Stimulated activated CD4-positive, alpha-beta T cell treated with anti-CD3 and anti-CD28 coated beads, Interleukin-2, amount 100 ng/mL, for 48 hours (primary cell): ENCODE data around the gene DNASE1L2.

Source experiments
- DNase-seq, 2 donors: peaks; one replicate each; pipeline ENCODE4 v3.0.0-alpha.2; 2020

DNASE1L2 gene

DNA sequence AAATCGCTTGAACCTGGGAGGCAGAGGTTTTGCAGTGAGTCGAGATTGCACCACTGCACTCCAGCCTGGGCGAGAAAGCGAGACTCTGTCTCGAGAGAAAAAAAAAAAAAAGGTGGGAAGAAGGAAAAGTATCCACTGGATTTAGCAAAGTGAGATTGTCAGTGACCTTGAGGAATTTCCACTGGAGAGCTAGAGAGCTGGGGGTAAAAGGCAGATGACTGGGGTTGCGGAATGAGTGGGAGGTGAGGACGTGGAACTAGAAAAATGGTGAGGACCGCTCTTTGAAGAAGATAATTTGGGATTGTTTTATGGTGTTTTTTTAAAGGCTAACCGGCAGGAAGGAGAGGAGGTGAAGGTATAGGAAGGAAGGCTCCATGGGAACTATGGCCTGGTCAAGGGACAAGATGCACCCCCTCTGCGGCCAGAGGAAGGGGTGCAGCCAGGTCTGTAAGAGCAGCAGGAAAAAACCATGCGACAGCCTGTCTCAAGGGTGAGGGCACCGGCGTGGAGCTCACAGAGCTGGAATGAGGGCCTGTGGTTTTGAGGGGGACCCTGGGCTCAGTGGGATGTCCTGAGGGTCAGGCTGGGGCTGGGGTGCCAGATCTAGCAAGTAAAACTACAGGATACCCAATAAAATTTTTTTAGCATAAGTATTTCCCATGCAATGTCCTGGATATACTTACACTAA, 31.7 kb upstream of the DNASE1L2 start:
- DNase-seq: no peak

GRCh38 chr16:2205104-2205966, 30.9 kb upstream of the DNASE1L2 start, which contains the start of gene MLST8:
Gene MLST8 (plus strand): TSS chr16:2205454. CDS start chr16:2206086, 632 bp downstream.
- peak; percentile 79 to 86 for DNase-seq

GRCh38 chr16:2205967-2206313, 30.3 kb upstream of the DNASE1L2 start:
- DNase-seq: no peak

DNA sequence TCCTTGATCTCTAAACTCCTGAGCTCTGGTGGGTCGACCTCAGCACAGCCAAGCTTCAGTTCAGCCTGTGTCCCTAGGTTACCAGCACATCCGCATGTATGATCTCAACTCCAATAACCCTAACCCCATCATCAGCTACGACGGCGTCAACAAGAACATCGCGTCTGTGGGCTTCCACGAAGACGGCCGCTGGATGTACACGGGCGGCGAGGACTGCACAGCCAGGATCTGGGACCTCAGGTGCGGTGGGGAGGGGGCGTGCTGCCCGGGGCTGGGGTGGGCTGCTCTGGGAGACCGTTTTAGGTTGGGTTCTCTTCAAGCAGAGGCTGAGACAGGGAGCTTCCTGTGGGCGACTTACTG, 29.8 kb upstream of the DNASE1L2 start:
- DNase-seq: no peak

DNA sequence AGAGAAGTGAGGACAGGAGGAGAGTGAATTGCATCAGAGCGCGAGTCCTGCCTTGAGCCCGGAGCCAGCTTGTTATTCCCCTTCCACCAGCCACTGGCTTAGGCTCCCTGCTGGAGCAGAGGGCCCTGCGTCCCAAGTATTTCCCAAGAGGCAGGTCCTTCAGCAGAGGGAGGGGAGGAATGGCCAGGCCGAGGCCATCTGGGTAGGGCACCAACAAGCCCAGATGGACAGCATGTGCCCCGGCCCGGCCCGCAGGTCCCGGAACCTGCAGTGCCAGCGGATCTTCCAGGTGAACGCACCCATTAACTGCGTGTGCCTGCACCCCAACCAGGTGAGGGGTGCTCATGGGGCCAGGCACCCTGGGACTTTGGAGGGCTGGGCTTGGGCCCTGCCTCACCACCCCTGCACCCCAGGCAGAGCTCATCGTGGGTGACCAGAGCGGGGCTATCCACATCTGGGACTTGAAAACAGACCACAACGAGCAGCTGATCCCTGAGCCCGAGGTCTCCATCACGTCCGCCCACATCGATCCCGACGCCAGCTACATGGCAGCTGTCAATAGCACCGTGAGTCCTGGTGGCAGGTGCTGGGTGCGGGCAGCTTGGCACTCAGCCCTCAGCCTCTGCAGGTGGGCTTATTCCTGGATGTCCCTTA, 29.3 kb upstream of the DNASE1L2 start:
- no peak for DNase-seq

- no peak for DNase-seq
Measured at GRCh38 chr16:2207872-2208271, 28.4 kb upstream of the DNASE1L2 start.

GRCh38 chr16:2208308-2208707, 27.9 kb upstream of the DNASE1L2 start:
- DNase-seq: no peak

GRCh38 chr16:2208772-2209171, 27.5 kb upstream of the DNASE1L2 start:
- no peak for DNase-seq

- DNase-seq: no peak
Measured at GRCh38 chr16:2209258-2210008, 26.8 kb upstream of the DNASE1L2 start.

DNA sequence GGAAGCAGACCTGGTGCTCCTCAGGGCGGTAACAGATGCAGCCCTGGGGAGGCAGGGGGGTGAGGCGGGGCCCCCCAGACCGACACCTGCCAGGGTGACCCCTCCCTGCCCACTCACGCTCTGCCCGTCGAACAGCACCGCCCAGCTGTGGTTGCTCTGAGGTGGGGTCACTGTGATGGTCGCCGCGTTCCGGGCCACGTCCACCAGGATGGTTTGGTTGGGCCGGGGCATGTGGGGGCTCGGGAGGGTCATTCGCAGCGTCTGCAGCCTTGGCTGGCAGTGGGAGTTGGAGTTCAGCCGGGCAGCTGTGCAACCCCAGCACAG, 26.3 kb upstream of the DNASE1L2 start:
- DNase-seq: no peak

GRCh38 chr16:2210386-2211365, 25.6 kb upstream of the DNASE1L2 start, which contains the start of gene BRICD5:
Gene BRICD5 (minus strand): TSS chr16:2210863. CDS start chr16:2210833, 30 bp downstream.
- no peak for DNase-seq

- DNase-seq: no peak
Measured at GRCh38 chr16:2211923-2212347, 24.3 kb upstream of the DNASE1L2 start.

GRCh38 chr16:2212362-2213324, 23.6 kb upstream of the DNASE1L2 start:
- DNase-seq: no peak

DNA sequence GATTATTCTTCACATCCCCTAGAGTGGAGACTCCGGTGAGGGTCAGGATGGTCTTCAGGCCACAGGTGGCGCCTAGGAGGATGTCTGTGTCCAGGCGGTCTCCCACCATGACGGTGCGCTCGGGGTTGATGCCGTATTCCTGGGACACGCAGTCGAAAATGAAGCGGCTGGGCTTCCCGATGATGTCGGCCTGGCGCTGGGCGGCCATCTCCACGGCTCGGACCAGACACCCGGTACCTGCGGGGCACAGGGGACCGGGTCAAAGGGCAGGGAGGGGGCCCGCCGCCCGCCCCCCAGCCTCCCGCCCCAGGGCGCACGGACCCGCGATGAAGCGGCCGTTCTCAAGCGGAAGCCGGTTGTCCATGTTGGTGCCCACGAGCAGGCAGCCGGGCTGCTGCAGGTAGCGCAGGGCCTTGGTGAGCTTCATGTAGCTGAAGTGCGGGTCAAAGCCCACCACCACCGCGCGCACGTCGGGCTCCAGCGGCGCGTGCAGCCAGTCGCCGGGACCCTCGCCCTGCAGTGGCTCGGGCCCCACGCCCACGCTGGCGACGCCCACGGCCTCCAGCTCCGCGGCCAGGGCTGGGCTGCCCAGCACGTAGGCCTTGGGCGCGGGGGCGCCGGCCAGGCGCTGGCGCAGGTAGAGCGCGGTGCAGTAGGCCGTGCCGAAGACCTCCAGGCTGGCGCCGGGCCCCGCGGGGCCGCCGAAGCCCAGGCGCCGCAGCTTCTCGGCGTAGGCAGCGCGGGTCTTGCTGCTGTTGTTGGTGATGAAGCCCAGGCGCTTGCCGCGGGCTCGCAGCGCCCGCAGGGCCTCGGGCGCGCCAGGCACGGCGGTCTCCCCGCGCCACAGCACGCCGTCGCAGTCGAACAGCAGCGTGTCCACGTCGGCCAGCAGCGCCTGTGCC, 22.2 kb upstream of the DNASE1L2 start:
- DNase-seq: no peak

GRCh38 chr16:2214719-2214968, 21.6 kb upstream of the DNASE1L2 start, which contains the start of gene PGP:
Gene PGP (minus strand): TSS chr16:2214840. CDS start chr16:2214777, 63 bp downstream.
- no peak for DNase-seq

- no peak for DNase-seq
Measured at GRCh38 chr16:2216330-2216729, 19.9 kb upstream of the DNASE1L2 start.

- peak; percentile 99 to 100 for DNase-seq
Measured at GRCh38 chr16:2223221-2223941, 12.9 kb upstream of the DNASE1L2 start, which contains the start of gene E4F1. Gene E4F1 (plus strand): TSS chr16:2223591. CDS start chr16:2223614, 23 bp downstream.

DNA sequence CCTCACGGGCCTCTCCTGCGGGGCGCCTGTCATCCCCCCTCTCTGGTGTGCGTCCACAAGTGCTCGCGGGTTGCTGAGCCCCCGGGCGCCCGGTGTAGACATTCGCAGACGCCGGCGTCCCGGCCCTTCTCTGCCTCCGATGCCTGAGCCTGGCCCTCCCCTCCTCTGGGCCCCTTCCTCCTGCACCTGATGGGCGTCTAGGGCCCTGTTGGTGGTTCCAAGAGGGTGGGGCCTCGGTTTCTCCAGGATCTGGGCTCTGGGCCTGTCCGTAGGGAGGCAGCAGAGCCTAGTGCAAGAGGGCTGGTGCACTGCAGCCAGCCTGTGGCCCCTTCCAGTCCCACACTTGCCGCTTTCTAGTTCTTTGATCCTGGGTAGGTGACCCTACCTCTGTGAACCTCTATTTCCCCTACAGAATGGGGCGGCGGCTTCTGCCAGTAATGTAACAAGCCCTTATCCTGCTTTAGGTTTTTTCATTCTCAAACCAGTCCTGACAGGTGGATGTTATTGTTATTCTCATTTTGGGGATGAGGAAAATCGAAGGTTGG, 12.2 kb upstream of the DNASE1L2 start:
- DNase-seq: no peak
